Omental fat pad (tissue), 4 donors: ENCODE measurements around the gene RABL6. TPM values are rescaled to one million over a fixed set of nuclear protein-coding genes. Genes with fewer than 3 reads are reported as not detected.

Source experiments
- ATAC-seq: fragments of 150-250 bp; one replicate; pipeline ENCODE4 v1.9.1; 2016; ENCODE audit warnings: mild to moderate bottlenecking, moderate library complexity; ENCODE audit not compliant: low FRiP score
- DNase-seq: peaks from one replicate; pipeline ENCODE4 v3.0.0-alpha.2; 2019; ENCODE audit warnings: low spot score
- total RNA-seq, 4 donors: library from RNA; depleted of rRNA; stranded (reverse); fragments of >200 nt; gene quantifications; one replicate each; pipeline ENCODE4 v1.1.0, GENCODE V29; 2016
- TF ChIP-seq, protein P1 (sequence below), 3 donors: fragments of 450-650 bp; IDR thresholded peaks; one replicate each; pipeline ENCODE4 v1.5.1; 2016 to 2017; ENCODE audit warnings: antibody characterized with exemption in 3 of 3, mild to moderate bottlenecking in 3 of 3, moderate library complexity in 2 of 3

RABL6 gene
- total RNA-seq, 4 donors from 2014 or later = 33.7 to 46.9 (median 44.9) TPM

DNA sequence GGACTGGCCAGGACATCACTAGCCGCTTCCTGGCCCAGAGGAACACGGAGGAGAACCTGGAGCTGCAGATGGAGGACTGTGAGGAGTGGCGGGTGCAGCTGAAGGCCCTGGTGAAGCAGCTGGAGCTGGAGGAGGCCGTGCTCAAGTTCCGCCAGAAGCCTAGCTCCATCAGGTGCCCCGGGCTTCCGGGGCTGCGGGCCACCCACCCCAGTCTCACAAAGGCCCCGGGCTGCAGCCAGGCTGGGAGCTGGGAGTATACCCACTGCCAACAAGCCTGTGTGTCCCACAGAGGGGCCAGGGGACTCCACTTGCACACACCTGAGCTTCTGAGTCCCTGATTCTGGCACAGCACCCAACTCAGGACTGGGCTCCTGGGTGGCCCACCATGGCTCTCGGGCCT is 1.7 kb upstream of the RABL6 start:
- TF ChIP-seq, protein P1, sequence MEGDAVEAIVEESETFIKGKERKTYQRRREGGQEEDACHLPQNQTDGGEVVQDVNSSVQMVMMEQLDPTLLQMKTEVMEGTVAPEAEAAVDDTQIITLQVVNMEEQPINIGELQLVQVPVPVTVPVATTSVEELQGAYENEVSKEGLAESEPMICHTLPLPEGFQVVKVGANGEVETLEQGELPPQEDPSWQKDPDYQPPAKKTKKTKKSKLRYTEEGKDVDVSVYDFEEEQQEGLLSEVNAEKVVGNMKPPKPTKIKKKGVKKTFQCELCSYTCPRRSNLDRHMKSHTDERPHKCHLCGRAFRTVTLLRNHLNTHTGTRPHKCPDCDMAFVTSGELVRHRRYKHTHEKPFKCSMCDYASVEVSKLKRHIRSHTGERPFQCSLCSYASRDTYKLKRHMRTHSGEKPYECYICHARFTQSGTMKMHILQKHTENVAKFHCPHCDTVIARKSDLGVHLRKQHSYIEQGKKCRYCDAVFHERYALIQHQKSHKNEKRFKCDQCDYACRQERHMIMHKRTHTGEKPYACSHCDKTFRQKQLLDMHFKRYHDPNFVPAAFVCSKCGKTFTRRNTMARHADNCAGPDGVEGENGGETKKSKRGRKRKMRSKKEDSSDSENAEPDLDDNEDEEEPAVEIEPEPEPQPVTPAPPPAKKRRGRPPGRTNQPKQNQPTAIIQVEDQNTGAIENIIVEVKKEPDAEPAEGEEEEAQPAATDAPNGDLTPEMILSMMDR (IDR thresholded peaks at IDR 0.05) = no peak
- ATAC-seq (no peak), DNase-seq (peak; percentile 13)

DNA sequence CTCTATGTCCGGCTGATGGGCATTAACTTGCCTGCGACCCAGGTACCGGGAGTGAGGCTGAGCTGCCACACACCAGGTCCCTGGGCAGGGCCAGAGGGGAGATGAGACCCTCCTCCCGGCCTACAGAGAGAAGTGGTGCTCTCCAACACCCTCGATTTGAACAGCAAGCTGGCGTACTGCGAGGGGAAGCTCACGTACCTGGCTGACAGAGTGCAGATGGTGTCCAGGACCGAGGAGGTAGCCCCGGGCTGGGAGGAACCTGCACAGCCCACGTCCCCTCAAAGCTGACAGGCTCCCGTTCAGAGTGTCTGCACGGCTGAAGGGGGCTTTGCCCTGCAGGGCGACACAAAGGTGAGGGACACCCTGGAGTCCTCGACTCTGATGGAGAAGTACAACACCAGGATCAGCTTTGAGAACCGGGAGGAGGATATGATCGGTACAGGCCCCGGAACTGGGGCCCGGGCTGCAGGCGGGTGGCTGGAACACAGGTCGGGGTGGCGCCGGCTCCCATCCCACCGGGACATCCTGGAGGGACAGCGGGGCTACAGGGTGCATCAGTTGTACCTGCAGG is 1.0 kb upstream of the RABL6 start:
- peak; percentile 9 for DNase-seq
- no peak for ATAC-seq
- TF ChIP-seq, protein P1 (IDR thresholded peaks at IDR 0.05) = no peak

DNA sequence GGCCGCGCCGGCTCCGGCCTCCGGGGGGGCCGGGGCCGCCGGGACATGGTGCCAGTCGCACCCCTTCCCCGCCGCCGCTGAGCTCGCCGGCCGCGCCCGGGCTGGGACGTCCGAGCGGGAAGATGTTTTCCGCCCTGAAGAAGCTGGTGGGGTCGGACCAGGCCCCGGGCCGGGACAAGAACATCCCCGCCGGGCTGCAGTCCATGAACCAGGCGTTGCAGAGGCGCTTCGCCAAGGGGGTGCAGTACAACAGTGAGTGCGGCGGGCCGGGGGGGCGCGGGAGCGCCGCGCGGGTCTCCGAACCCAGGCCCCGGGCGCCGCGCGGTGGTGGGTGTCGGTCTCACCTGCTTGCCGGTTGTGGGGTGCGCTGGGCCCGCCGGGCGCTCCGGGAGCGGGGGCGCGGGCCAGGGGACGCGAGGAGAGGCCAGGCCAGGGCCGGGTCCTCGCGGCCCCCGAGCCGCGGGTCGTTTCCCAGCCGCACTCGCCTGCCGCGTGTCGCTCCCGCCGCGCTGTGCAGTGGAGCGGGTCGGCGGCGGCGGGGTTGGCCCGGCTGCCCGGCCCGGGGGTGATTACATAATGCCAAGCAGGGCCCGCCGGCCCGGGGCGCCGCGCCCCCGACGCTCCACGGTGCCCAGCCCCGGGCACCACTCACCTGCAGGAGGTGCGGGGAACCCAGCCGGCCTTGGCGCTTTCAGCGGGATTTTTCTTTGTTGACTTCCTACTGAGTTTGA is 492 bp downstream of the RABL6 start:
- TF ChIP-seq, protein P1 (IDR thresholded peaks at IDR 0.05) = no peak
- ATAC-seq = peak; percentile 37

DNA sequence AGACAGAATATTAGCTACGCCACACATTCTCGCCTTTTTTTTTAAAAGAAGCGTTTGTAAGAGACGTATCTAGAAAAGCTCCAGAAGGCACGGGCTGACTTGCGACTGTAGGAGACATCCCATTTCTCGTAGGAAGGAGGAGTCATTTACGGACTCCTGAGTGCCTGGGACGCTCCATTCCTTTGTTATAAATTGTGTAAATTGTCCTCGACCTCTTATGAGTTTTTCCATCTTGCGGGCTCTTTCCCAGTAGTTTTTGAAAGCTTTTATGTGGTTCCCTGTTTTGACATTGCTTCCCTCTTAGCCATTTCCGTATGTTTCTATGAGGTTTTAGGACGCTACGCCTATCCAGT is 1.0 kb downstream of the RABL6 start:
- TF ChIP-seq, protein P1 (IDR thresholded peaks at IDR 0.05) = no peak
- ATAC-seq = no peak
- no peak for DNase-seq

More for the DNA sequence above, 492 bp downstream of the RABL6 start:
- no peak for DNase-seq

DNA sequence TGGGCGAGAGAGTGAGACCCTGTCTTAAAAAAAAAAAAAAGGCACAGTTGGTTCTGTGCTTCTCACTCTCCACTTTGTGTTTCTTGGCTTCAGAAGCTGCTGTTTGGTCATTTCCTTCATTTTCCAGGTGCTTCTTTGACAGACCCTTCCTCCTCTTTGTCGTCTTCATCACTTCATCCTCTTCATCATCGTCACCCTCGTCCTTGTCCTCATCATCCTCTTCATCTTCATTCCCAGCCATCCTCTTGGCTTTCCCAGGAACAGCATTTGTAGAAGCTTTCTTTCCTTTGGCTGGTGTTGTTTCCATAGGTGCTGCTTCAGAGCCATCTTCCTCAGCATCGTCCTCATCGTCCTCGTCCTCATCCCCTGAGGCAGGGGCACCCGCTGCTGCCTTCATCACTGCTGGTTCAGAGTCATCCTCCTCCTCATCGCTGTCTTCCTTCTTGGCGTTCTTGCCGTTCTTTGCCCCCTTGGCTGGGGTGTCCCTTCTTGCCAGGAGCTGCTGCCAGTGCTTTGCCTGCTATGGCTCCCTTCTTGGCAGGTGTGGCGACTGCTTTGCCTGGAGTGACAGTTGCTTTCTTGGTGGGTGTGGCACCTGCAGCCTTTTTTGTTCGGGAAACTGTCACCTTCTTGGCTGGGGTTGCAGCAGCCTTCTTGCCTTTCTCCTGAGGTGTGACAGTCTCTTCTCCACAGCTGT is 7.1 kb downstream of the RABL6 start:
- TF ChIP-seq, protein P1 (IDR thresholded peaks at IDR 0.05) = no peak
- no peak for DNase-seq
- no peak for ATAC-seq

DNA sequence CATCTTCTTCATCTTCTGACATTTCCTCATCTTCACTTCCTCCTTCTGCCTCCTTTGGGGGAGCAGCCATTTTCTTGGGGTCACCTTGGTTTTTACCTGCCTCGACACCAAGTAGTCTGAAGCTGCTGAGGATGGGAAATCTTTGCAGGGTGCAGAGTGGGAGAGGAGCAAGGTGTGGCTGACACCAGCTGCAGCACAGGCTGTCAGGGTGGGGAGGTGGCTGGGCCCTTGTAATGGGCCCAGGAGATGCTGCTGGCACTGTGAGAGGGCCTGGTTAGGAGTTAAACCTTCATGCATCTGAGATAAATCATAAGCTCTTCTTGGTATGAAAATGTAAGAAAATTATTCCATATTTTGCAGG is 7.7 kb downstream of the RABL6 start:
- TF ChIP-seq, protein P1 (IDR thresholded peaks at IDR 0.05) = no peak
- DNase-seq (no peak), ATAC-seq (no peak)
